ENCODE data around the gene DCBLD1. TPM values are rescaled to one million over a fixed set of nuclear protein-coding genes. Genes with fewer than 3 reads are reported as not detected.

The DCBLD1 gene
- total and polyA plus RNA-seq, 2 donors from 2014 or later, result 4.1 to 9.6 TPM

GRCh38 chr6:117483004-117483644 lies 650 bp downstream of the DCBLD1 start:
- TF ChIP-seq, protein P1, sequence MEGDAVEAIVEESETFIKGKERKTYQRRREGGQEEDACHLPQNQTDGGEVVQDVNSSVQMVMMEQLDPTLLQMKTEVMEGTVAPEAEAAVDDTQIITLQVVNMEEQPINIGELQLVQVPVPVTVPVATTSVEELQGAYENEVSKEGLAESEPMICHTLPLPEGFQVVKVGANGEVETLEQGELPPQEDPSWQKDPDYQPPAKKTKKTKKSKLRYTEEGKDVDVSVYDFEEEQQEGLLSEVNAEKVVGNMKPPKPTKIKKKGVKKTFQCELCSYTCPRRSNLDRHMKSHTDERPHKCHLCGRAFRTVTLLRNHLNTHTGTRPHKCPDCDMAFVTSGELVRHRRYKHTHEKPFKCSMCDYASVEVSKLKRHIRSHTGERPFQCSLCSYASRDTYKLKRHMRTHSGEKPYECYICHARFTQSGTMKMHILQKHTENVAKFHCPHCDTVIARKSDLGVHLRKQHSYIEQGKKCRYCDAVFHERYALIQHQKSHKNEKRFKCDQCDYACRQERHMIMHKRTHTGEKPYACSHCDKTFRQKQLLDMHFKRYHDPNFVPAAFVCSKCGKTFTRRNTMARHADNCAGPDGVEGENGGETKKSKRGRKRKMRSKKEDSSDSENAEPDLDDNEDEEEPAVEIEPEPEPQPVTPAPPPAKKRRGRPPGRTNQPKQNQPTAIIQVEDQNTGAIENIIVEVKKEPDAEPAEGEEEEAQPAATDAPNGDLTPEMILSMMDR (IDR thresholded peaks at IDR 0.05; ENCODE audit: borderline replicate concordance, extremely low read depth, insufficient read depth), result no peak
- no peaks in the 10 kb centered on the region for H3K36me3 ChIP-seq (ENCODE audit: control insufficient read depth in 2 of 3, insufficient read depth in 3 of 3, low read length in 3 of 3)
- H3K4me3 ChIP-seq (ENCODE audit: low read length in 3 of 3), result peak overlapping the region; percentile 61 to 74 (median 66)
- H3K4me1 ChIP-seq (ENCODE audit: control insufficient read depth in 2 of 3, insufficient read depth in 2 of 3, low read depth in 1 of 3, low read length in 3 of 3), result peaks cover 0 to 10% (median 0%) of the 10 kb centered on the region in 3 donors
- no peaks in the 10 kb centered on the region for H3K27me3 ChIP-seq (ENCODE audit: control insufficient read depth, insufficient read depth, low read length)
- DNase-seq, result peak; percentile 71 to 90 (median 84)
- no peak for FAIRE-seq
- intact Hi-C loops (cut with DNase I), result no loop called here
- peak overlapping the region; percentile 42 to 88 (median 66) for H3K9ac ChIP-seq (ENCODE audit: low read length in 3 of 3)
- no peaks in the 10 kb centered on the region for H3K9me3 ChIP-seq (ENCODE audit: control insufficient read depth in 2 of 3, insufficient read depth in 1 of 3, low read length in 3 of 3)
- peak overlapping the region; percentile 72 to 83 for H3K27ac ChIP-seq (ENCODE audit: low read depth in 2 of 2, low read length in 2 of 2)

DNA sequence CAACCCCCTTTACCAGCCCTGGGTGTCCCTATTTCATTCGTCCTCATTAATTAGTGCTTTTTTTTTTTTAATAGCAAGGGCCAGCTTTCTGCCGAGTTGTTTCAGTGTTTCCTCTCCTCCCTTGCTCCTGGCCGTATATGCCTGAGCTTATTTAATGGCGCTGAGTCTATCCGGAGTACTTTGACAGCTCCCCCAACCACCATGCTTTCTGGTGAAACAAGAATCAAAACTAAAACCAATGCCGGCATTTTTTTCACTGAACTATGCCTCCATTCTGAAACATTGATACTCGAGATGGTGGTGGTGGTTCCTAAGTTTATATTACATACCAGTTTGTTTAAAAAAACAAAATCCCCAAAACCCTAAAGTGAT lies 1.2 kb downstream of the DCBLD1 start:
- DNase-seq (peak in 1 of 5 donors; percentile 53), FAIRE-seq (no peak)
- Histone ChIP-seq H3K4me3 (ENCODE audit: low read length in 3 of 3) (peak overlapping the region; percentile 61 to 74 (median 66)), H3K36me3 (ENCODE audit: control insufficient read depth in 2 of 3, insufficient read depth in 3 of 3, low read length in 3 of 3) (no peaks in the 10 kb centered on the region), H3K9me3 (ENCODE audit: control insufficient read depth in 2 of 3, insufficient read depth in 1 of 3, low read length in 3 of 3) (no peaks in the 10 kb centered on the region), H3K9ac (ENCODE audit: low read length in 3 of 3) (peak overlapping the region; percentile 42 to 88 (median 66)), H3K27me3 (ENCODE audit: control insufficient read depth, insufficient read depth, low read length) (no peaks in the 10 kb centered on the region), H3K27ac (ENCODE audit: low read depth in 2 of 2, low read length in 2 of 2) (peak overlapping the region; percentile 72 to 83), H3K4me1 (ENCODE audit: control insufficient read depth in 2 of 3, insufficient read depth in 2 of 3, low read depth in 1 of 3, low read length in 3 of 3) (peaks cover 0 to 10% (median 0%) of the 10 kb centered on the region in 3 donors)
- intact Hi-C loops (cut with DNase I), result no loop called here
- TF ChIP-seq, protein P1 (IDR thresholded peaks at IDR 0.05; ENCODE audit: borderline replicate concordance, extremely low read depth, insufficient read depth), result no peak

GRCh38 chr6:117484052-117484646 lies 1.7 kb downstream of the DCBLD1 start:
- H3K9ac ChIP-seq (ENCODE audit: low read length in 3 of 3), result peak overlapping the region in 2 of 3 donors; percentile 66 to 88
- H3K27me3 ChIP-seq (ENCODE audit: control insufficient read depth, insufficient read depth, low read length), result no peaks in the 10 kb centered on the region
- FAIRE-seq, result no peak
- no peaks in the 10 kb centered on the region for H3K36me3 ChIP-seq (ENCODE audit: control insufficient read depth in 2 of 3, insufficient read depth in 3 of 3, low read length in 3 of 3)
- H3K27ac ChIP-seq (ENCODE audit: low read depth in 2 of 2, low read length in 2 of 2), result no peak overlapping the region
- DNase-seq, result no peak
- H3K4me3 ChIP-seq (ENCODE audit: low read length in 3 of 3), result peak overlapping the region in 2 of 3 donors; percentile 61 to 66
- TF ChIP-seq, protein P1 (IDR thresholded peaks at IDR 0.05; ENCODE audit: borderline replicate concordance, extremely low read depth, insufficient read depth), result no peak
- H3K9me3 ChIP-seq (ENCODE audit: control insufficient read depth in 2 of 3, insufficient read depth in 1 of 3, low read length in 3 of 3), result no peaks in the 10 kb centered on the region
- peaks cover 0 to 10% (median 0%) of the 10 kb centered on the region in 3 donors for H3K4me1 ChIP-seq (ENCODE audit: control insufficient read depth in 2 of 3, insufficient read depth in 2 of 3, low read depth in 1 of 3, low read length in 3 of 3)
- intact Hi-C loops (cut with DNase I), result no loop called here

Measured in kidney (tissue), 14 donors.